A673 (cell line): ENCODE data around the gene SARS1. TPM values are rescaled to one million over a fixed set of nuclear protein-coding genes. Genes with fewer than 3 reads are reported as not detected.

Experiments used
- BruUV-seq: library from RNA; stranded (reverse); fragments of 400-500 nt; replicated peaks from 2 replicates; lab custom pipeline; 2021; lab: Mats Ljungman, UMichigan
- CTCF ChIA-PET: fragments of 300-600 bp; sonication (Branson Sonifier 250); formaldehyde crosslinking; loops from one replicate; lab custom pipeline; 2022; ENCODE audit warnings: antibody characterized with exemption; lab: Charles Lee
- POLR2A ChIA-PET: fragments of 300-600 bp; sonication (Branson Sonifier 250); formaldehyde crosslinking; loops from one replicate; lab custom pipeline; 2022; ENCODE audit warnings: antibody characterized with exemption; ENCODE audit not compliant: low non-redundant PET; lab: Charles Lee
- DNase-seq: peaks from one replicate; pipeline ENCODE4 v3.0.0-alpha.2; 2015; ENCODE audit warnings: low spot score
- H3K27ac ChIP-seq: fragments of 200-600 bp; sonication (generic); 2 replicates; pipeline ENCODE4 v1.5.1; 2016; ENCODE audit warnings: mixed run types, low read depth, mild to moderate bottlenecking, mixed read lengths, antibody characterized with exemption, low read length; ENCODE audit not compliant: poor library complexity, severe bottlenecking
- H3K27me3 ChIP-seq: fragments of 200-600 bp; sonication (generic); replicated peaks from 2 replicates; pipeline ENCODE4 v1.6.1; 2017; ENCODE audit warnings: mixed run types, low read depth, mild to moderate bottlenecking, mixed read lengths, antibody characterized with exemption, low read length; ENCODE audit not compliant: insufficient read depth, poor library complexity
- H3K36me3 ChIP-seq: fragments of 200-600 bp; sonication (generic); 2 replicates; pipeline ENCODE4 v1.6.1; 2016; ENCODE audit warnings: mixed run types, mild to moderate bottlenecking, mixed read lengths, antibody characterized with exemption, low read length; ENCODE audit not compliant: insufficient read depth, poor library complexity, severe bottlenecking
- H3K4me1 ChIP-seq: fragments of 200-600 bp; sonication (generic); 2 replicates; pipeline ENCODE4 v1.6.1; 2017; ENCODE audit warnings: mixed run types, mild to moderate bottlenecking, mixed read lengths, antibody characterized with exemption, low read length; ENCODE audit not compliant: insufficient read depth, poor library complexity, severe bottlenecking
- H3K4me3 ChIP-seq: fragments of 200-600 bp; sonication (generic); 2 replicates; pipeline ENCODE4 v1.5.1; 2016; ENCODE audit warnings: low read depth, mixed run types, mild to moderate bottlenecking, mixed read lengths, low read length; ENCODE audit not compliant: poor library complexity, severe bottlenecking
- H3K9me3 ChIP-seq: fragments of 200-600 bp; sonication (generic); 2 replicates; pipeline ENCODE4 v1.6.1; 2016; ENCODE audit warnings: mixed run types, low read depth, mild to moderate bottlenecking, mixed read lengths, antibody characterized with exemption, low read length; ENCODE audit not compliant: poor library complexity, severe bottlenecking
- CTCF ChIP-seq: fragments of 300-800, 200-600 bp; sonication (generic); conservative IDR thresholded peaks from 2 replicates; pipeline ENCODE4 v1.5.1; 2017; ENCODE audit warnings: low read depth, mild to moderate bottlenecking, antibody characterized with exemption, low read length, moderate library complexity, mixed read lengths
- EZH2 ChIP-seq: fragments of 200-600 bp; sonication (generic); IDR thresholded peaks from 2 replicates; pipeline ENCODE4 v1.6.1; 2017; ENCODE audit warnings: borderline replicate concordance, low read depth, mild to moderate bottlenecking, mixed read lengths, antibody characterized with exemption, low read length; ENCODE audit not compliant: poor library complexity, severe bottlenecking
- intact Hi-C: fragments of 100-400 bp; cut with micrococcal nuclease; formaldehyde crosslinking; loops from one replicate; pipeline ENCODE4 v1.10.0; 2022; ENCODE audit not compliant: unreplicated experiment
- total RNA-seq: library from RNA; stranded (reverse); gene quantifications from 2 replicates; pipeline ENCODE4 v1.2.3, GENCODE V29; 2021

SARS1 gene
- total RNA-seq, 1 experiment from 2014 or later = 259 TPM

- H3K9me3 ChIP-seq = no peaks in the 10 kb centered on the region
- no peaks in the 10 kb centered on the region for H3K27me3 ChIP-seq
- no peak for DNase-seq
- H3K4me3 ChIP-seq = peak overlapping the region; percentile 62
- H3K4me1 ChIP-seq = peaks cover 28% of the 10 kb centered on the region
- ChIA-PET POLR2A (no interaction called here), CTCF (interaction anchor here (2.0 kb wide), 1 partner anchor 11 kb away, joined by 7 read pairs; no protein-coding TSS in a partner anchor)
- no TSS peak for BruUV-seq
- H3K36me3 ChIP-seq = no peaks in the 10 kb centered on the region
- no peak overlapping the region for H3K27ac ChIP-seq
- intact Hi-C loops = no loop called here
- TF ChIP-seq EZH2 (no peak), CTCF (no peak)
Measured at GRCh38 chr1:109250454-109251276, 36.9 kb downstream of the SARS1 start.

GRCh38 chr1:109251277-109252166, 37.8 kb downstream of the SARS1 start:
- intact Hi-C loops = no loop called here

More at GRCh38 chr1:109251277-109252166, 37.8 kb downstream of the SARS1 start:
- H3K36me3 ChIP-seq = no peaks in the 10 kb centered on the region
- no peaks in the 10 kb centered on the region for H3K27me3 ChIP-seq
- no peak overlapping the region for H3K4me3 ChIP-seq
- POLR2A ChIA-PET = no interaction called here
- H3K27ac ChIP-seq = no peak overlapping the region
- TF ChIP-seq EZH2 (no peak), CTCF (no peak)
- DNase-seq = no peak
- CTCF ChIA-PET = no interaction called here
- H3K4me1 ChIP-seq = peaks cover 28% of the 10 kb centered on the region
- H3K9me3 ChIP-seq = no peaks in the 10 kb centered on the region
- BruUV-seq = TSS peak; percentile 40
